ENCODE measurements around the gene ZNF800.
"Not testable (repeated sequence)": the region's sequence is repeated elsewhere in the genome, so short reads cannot be mapped to it uniquely, and the experiment has no call there.

The ZNF800 gene

GRCh38 chr7:127392566-127393367 is at the start of gene ZNF800:
TSS of gene ZNF800 (minus strand) at chr7:127392708. CDS start at chr7:127391557, 1,151 bp downstream.
- in situ Hi-C loops (cut with HindIII; ENCODE audit: low pct_unique_long_range_greater_than_20kb, low sequenced_read_pairs) = no loop called here
- no peak for TF ChIP-seq JUND (IDR thresholded peaks at IDR 0.05; ENCODE audit: low read depth)
- peak; percentile 82 to 85 for DNase-seq (ENCODE audit: low read depth in 1 of 2, low spot score in 1 of 2)

GRCh38 chr7:127440206-127440605 is 47.7 kb upstream of the ZNF800 start:
- TF ChIP-seq JUND (IDR thresholded peaks at IDR 0.05; ENCODE audit: low read depth) = no peak
- no peak for DNase-seq (ENCODE audit: low read depth in 1 of 2, low spot score in 1 of 2)
- in situ Hi-C loops (cut with HindIII; ENCODE audit: low pct_unique_long_range_greater_than_20kb, low sequenced_read_pairs) = no loop called here

GRCh38 chr7:127438836-127439235 is 46.3 kb upstream of the ZNF800 start:
- no peak for TF ChIP-seq JUND (IDR thresholded peaks at IDR 0.05; ENCODE audit: low read depth)

GRCh38 chr7:127437837-127438236 is 45.3 kb upstream of the ZNF800 start:
- no peak for TF ChIP-seq JUND (IDR thresholded peaks at IDR 0.05; ENCODE audit: low read depth)
- no peak for DNase-seq (ENCODE audit: low read depth in 1 of 2, low spot score in 1 of 2)
- in situ Hi-C loops (cut with HindIII; ENCODE audit: low pct_unique_long_range_greater_than_20kb, low sequenced_read_pairs) = no loop called here

More at GRCh38 chr7:127438836-127439235, 46.3 kb upstream of the ZNF800 start:
- DNase-seq (ENCODE audit: low read depth in 1 of 2, low spot score in 1 of 2) = no peak
- in situ Hi-C loops (cut with HindIII; ENCODE audit: low pct_unique_long_range_greater_than_20kb, low sequenced_read_pairs) = no loop called here

- in situ Hi-C loops (cut with HindIII; ENCODE audit: low pct_unique_long_range_greater_than_20kb, low sequenced_read_pairs) = no loop called here
- no peak for DNase-seq (ENCODE audit: low read depth in 1 of 2, low spot score in 1 of 2)
- TF ChIP-seq JUND (IDR thresholded peaks at IDR 0.05; ENCODE audit: low read depth) = no peak
Observed at GRCh38 chr7:127437241-127437640, 44.7 kb upstream of the ZNF800 start.

GRCh38 chr7:127429281-127429680 is 36.8 kb upstream of the ZNF800 start:
- DNase-seq (ENCODE audit: low read depth in 1 of 2, low spot score in 1 of 2); in situ Hi-C loops (cut with HindIII; ENCODE audit: low pct_unique_long_range_greater_than_20kb, low sequenced_read_pairs): not testable (repeated sequence)

GRCh38 chr7:127419196-127419595 is 26.7 kb upstream of the ZNF800 start:
- in situ Hi-C loops (cut with HindIII; ENCODE audit: low pct_unique_long_range_greater_than_20kb, low sequenced_read_pairs) = no loop called here
- no peak for TF ChIP-seq JUND (IDR thresholded peaks at IDR 0.05; ENCODE audit: low read depth)
- no peak for DNase-seq (ENCODE audit: low read depth in 1 of 2, low spot score in 1 of 2)

- no peak for TF ChIP-seq JUND (IDR thresholded peaks at IDR 0.05; ENCODE audit: low read depth)
- DNase-seq (ENCODE audit: low read depth in 1 of 2, low spot score in 1 of 2) = no peak
- in situ Hi-C loops (cut with HindIII; ENCODE audit: low pct_unique_long_range_greater_than_20kb, low sequenced_read_pairs) = no loop called here
Observed at GRCh38 chr7:127418459-127418858, 26.0 kb upstream of the ZNF800 start.

- no peak for DNase-seq (ENCODE audit: low read depth in 1 of 2, low spot score in 1 of 2)
- no peak for TF ChIP-seq JUND (IDR thresholded peaks at IDR 0.05; ENCODE audit: low read depth)
- in situ Hi-C loops (cut with HindIII; ENCODE audit: low pct_unique_long_range_greater_than_20kb, low sequenced_read_pairs) = no loop called here
Observed at GRCh38 chr7:127417346-127417745, 24.8 kb upstream of the ZNF800 start.

GRCh38 chr7:127415060-127415742 is 22.7 kb upstream of the ZNF800 start:
- no peak for DNase-seq (ENCODE audit: low read depth in 1 of 2, low spot score in 1 of 2)
- TF ChIP-seq JUND (IDR thresholded peaks at IDR 0.05; ENCODE audit: low read depth) = no peak
- in situ Hi-C loops (cut with HindIII; ENCODE audit: low pct_unique_long_range_greater_than_20kb, low sequenced_read_pairs) = no loop called here

- no peak for DNase-seq (ENCODE audit: low read depth in 1 of 2, low spot score in 1 of 2)
- in situ Hi-C loops (cut with HindIII; ENCODE audit: low pct_unique_long_range_greater_than_20kb, low sequenced_read_pairs) = no loop called here
- no peak for TF ChIP-seq JUND (IDR thresholded peaks at IDR 0.05; ENCODE audit: low read depth)
Observed at GRCh38 chr7:127413962-127414361, 21.5 kb upstream of the ZNF800 start.

- in situ Hi-C loops (cut with HindIII; ENCODE audit: low pct_unique_long_range_greater_than_20kb, low sequenced_read_pairs) = no loop called here
- no peak for DNase-seq (ENCODE audit: low read depth in 1 of 2, low spot score in 1 of 2)
- no peak for TF ChIP-seq JUND (IDR thresholded peaks at IDR 0.05; ENCODE audit: low read depth)
Observed at GRCh38 chr7:127413326-127413725, 20.8 kb upstream of the ZNF800 start.

GRCh38 chr7:127411176-127411575 is 18.7 kb upstream of the ZNF800 start:
- DNase-seq (ENCODE audit: low read depth in 1 of 2, low spot score in 1 of 2) = no peak
- no peak for TF ChIP-seq JUND (IDR thresholded peaks at IDR 0.05; ENCODE audit: low read depth)
- in situ Hi-C loops (cut with HindIII; ENCODE audit: low pct_unique_long_range_greater_than_20kb, low sequenced_read_pairs) = no loop called here

Data from T47D (cell line).